DOHH2 (cell line): ENCODE results near the gene PKP3.

Experiments used
- EZH2phosphoT487 ChIP-seq: fragments of 200-600 bp; sonication (generic); IDR thresholded peaks from 2 replicates; pipeline ENCODE4 v1.6.1; 2017; ENCODE audit warnings: borderline replicate concordance, mild to moderate bottlenecking, antibody characterized with exemption, low read length, moderate library complexity, mixed read lengths
- TF ChIP-seq, protein P1 (sequence below): fragments of 200-600 bp; sonication (generic); IDR thresholded peaks from one replicate; pipeline ENCODE4 v1.5.1; 2014; ENCODE audit warnings: antibody characterized with exemption, mild to moderate bottlenecking, low read depth, low read length; ENCODE audit not compliant: poor library complexity, severe bottlenecking

DNA sequence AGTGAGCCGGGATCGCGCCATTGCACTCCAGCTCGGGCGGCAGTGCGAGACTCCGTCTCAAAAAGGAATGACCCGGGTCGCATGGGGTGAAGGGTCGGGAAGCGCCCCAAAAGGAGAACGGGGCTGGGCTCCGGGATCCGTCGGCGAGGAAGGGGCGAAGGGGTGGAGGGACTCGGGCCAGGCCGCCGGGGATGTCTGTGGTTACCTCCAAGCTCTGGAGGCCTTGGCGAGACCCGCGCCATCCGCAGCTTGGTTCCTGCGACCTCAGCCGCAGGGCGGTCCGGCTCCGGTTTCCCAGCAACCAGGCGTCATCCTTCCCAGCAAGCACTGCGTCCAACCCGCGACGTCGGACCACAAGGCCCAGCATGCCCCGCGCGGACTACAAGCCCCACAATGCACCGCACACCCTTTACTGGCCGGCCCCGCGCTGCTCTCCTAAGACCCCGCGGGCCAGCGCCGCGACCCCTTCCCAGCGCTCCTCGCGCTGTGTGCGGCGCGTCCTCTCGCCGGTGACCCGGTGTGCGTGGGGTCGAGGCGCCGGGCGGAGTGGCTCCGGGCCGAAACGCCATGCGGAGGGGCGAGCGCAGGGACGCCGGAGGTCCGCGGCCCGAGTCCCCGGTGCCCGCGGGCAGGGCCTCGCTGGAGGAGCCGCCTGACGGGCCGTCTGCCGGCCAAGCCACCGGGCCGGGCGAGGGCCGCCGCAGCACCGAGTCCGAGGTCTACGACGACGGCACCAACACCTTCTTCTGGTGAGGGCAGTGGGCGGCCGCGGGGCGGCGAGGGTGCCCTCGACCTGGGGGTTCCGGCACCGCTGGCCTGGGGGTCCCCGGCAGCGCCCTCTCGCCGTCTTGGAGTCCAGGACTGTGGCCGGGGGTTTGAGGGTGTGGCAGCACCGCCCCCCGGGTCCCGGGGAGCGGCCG is 56.1 kb downstream of the PKP3 start, which contains the start of gene PTDSS2:
- TF ChIP-seq, protein P1, sequence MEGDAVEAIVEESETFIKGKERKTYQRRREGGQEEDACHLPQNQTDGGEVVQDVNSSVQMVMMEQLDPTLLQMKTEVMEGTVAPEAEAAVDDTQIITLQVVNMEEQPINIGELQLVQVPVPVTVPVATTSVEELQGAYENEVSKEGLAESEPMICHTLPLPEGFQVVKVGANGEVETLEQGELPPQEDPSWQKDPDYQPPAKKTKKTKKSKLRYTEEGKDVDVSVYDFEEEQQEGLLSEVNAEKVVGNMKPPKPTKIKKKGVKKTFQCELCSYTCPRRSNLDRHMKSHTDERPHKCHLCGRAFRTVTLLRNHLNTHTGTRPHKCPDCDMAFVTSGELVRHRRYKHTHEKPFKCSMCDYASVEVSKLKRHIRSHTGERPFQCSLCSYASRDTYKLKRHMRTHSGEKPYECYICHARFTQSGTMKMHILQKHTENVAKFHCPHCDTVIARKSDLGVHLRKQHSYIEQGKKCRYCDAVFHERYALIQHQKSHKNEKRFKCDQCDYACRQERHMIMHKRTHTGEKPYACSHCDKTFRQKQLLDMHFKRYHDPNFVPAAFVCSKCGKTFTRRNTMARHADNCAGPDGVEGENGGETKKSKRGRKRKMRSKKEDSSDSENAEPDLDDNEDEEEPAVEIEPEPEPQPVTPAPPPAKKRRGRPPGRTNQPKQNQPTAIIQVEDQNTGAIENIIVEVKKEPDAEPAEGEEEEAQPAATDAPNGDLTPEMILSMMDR: no peak
- no peak for TF ChIP-seq EZH2phosphoT487
